Measurements from ENCODE around the gene SASH3.

GRCh38 chrX:129800186-129800585 lies 20.4 kb downstream of the SASH3 start:
- TF ChIP-seq CTCF (IDR thresholded peaks at IDR 0.05; ENCODE audit: low read depth, low read length), result no peak
- no peak for TF ChIP-seq MAX (IDR thresholded peaks at IDR 0.05; ENCODE audit: low read depth, low read length)
